GM12878 (cell line): ENCODE measurements around the gene KRTAP19-3. TPM values are rescaled to one million over a fixed set of nuclear protein-coding genes. Genes with fewer than 3 reads are reported as not detected.

Experiments
- ATAC-seq: fragments of 200-7000 bp; cut with Tn5 transposase; 3 replicates; pipeline ENCODE4 v1.9.1; 2020; ENCODE audit warnings: mild to moderate bottlenecking, moderate library complexity
- BruUV-seq: library from RNA; stranded (reverse); fragments of 400-500 nt; replicated peaks from 2 replicates; lab custom pipeline; 2021; lab: Mats Ljungman, UMichigan
- CTCF ChIA-PET: fragments of 300-600 bp; sonication (Branson Sonifier 250); formaldehyde crosslinking; extraction: SDS; loops from one replicate; lab custom pipeline; 2021; ENCODE audit warnings: inconsistent platforms; lab: Yijun Ruan, JAX
- POLR2A ChIA-PET: fragments of 350-600 bp; formaldehyde crosslinking; extraction: SDS; loops from one replicate; lab custom pipeline; 2021; ENCODE audit warnings: inconsistent platforms; lab: Charles Lee
- RAD21 ChIA-PET: fragments of 300-600 bp; sonication (Branson Sonifier 250); formaldehyde crosslinking; loops from one replicate; lab custom pipeline; 2023; ENCODE audit warnings: antibody characterized with exemption; ENCODE audit not compliant: unreplicated experiment; lab: Charles Lee
- SMC1A ChIA-PET: fragments of 300-600 bp; sonication (Branson Sonifier 250); formaldehyde crosslinking; loops from one replicate; lab custom pipeline; 2023; ENCODE audit not compliant: unreplicated experiment, uncharacterized antibody; lab: Charles Lee
- DNase-seq: peaks from one replicate; pipeline ENCODE4 v3.0.0-alpha.2; 2011; ENCODE audit warnings: low read depth, low spot score
- FAIRE-seq: peaks from 3 replicates; lab custom pipeline; 2011; peaks lifted over from hg19 to GRCh38; lab: Jason Lieb, UNC
- H2AFZ ChIP-seq: 2 replicates; pipeline ENCODE4 v1.6.0; 2011; ENCODE audit warnings: low read depth, low read length, control low read depth; ENCODE audit not compliant: control insufficient read depth
- H3K27ac ChIP-seq: 2 replicates; pipeline ENCODE4 v1.5.1; 2011; ENCODE audit warnings: control low read depth; ENCODE audit not compliant: control insufficient read depth, insufficient read depth
- H3K27me3 ChIP-seq, 2 experiments: replicated peaks in 1 of 2; 2 replicates each; pipeline versions ENCODE4 v1.6.0 to v1.6.1; 2011; ENCODE audit warnings: low read length in 1 of 2; ENCODE audit not compliant: control insufficient read depth in 2 of 2, insufficient read depth in 2 of 2
- H3K36me3 ChIP-seq, 2 experiments: 2 replicates each; pipeline ENCODE4 v1.5.1; 2011; ENCODE audit warnings: low read length in 1 of 2; ENCODE audit not compliant: control insufficient read depth in 2 of 2, insufficient read depth in 2 of 2
- H3K4me1 ChIP-seq: 2 replicates; pipeline ENCODE4 v1.6.1; 2011; ENCODE audit warnings: mild to moderate bottlenecking, low read length, moderate library complexity, mixed read lengths; ENCODE audit not compliant: control insufficient read depth, insufficient read depth
- H3K4me2 ChIP-seq: 2 replicates; pipeline ENCODE4 v1.6.0; 2011; ENCODE audit warnings: control low read depth; ENCODE audit not compliant: control insufficient read depth, insufficient read depth
- H3K4me3 ChIP-seq: fragments of 200-600 bp; sonication (generic); 2 replicates; pipeline ENCODE4 v1.5.1; 2016
- H3K79me2 ChIP-seq: 2 replicates; pipeline ENCODE4 v1.6.0; 2011; ENCODE audit warnings: low read length; ENCODE audit not compliant: control insufficient read depth, insufficient read depth
- H3K9ac ChIP-seq: 2 replicates; pipeline ENCODE4 v1.8.0; 2011; ENCODE audit warnings: low read length, control low read depth, mixed read lengths; ENCODE audit not compliant: control insufficient read depth, insufficient read depth
- H3K9me3 ChIP-seq: replicated peaks from 3 replicates; pipeline ENCODE4 v1.5.1; 2011; ENCODE audit warnings: mild to moderate bottlenecking, low read length; ENCODE audit not compliant: control insufficient read depth, insufficient read depth
- H4K20me1 ChIP-seq: 2 replicates; pipeline ENCODE4 v1.6.0; 2011; ENCODE audit not compliant: control insufficient read depth, insufficient read depth
- BHLHE40 ChIP-seq, 2 experiments: fragments of 450-650 bp in 1 of 2; IDR thresholded peaks; 2 replicates each; pipeline ENCODE4 v1.6.1; 2011 to 2017; ENCODE audit warnings: low read depth in 2 of 2, borderline replicate concordance in 1 of 2, improper control_type of control experiment in 1 of 2, low read length in 1 of 2, mild to moderate bottlenecking in 1 of 2
- CBFB ChIP-seq: IDR thresholded peaks from 2 replicates; pipeline ENCODE4 v1.6.1; 2016; ENCODE audit warnings: antibody characterized with exemption, low read depth
- CBX3 ChIP-seq: fragments of 200-600 bp; sonication (generic); IDR thresholded peaks from 2 replicates; pipeline ENCODE4 v1.6.1; 2016; ENCODE audit warnings: low read depth, borderline replicate concordance
- CREM ChIP-seq: IDR thresholded peaks from 2 replicates; pipeline ENCODE4 v1.6.1; 2014; ENCODE audit warnings: antibody characterized with exemption, low read depth
- FOXK2 ChIP-seq: fragments of 450-650 bp; IDR thresholded peaks from 2 replicates; pipeline ENCODE4 v1.6.1; 2017; ENCODE audit warnings: mild to moderate bottlenecking, moderate library complexity
- GATAD2B ChIP-seq: fragments of 450-650 bp; conservative IDR thresholded peaks from 2 replicates; pipeline ENCODE4 v1.6.1; 2017; ENCODE audit warnings: low read depth, mild to moderate bottlenecking, moderate library complexity
- JUND ChIP-seq: IDR thresholded peaks from 2 replicates; pipeline ENCODE4 v1.6.1; 2012; ENCODE audit warnings: low read depth, mild to moderate bottlenecking, low read length, improper control_type of control experiment, moderate library complexity
- PRDM15 ChIP-seq: fragments of 450-650 bp; formaldehyde crosslinking; IDR thresholded peaks from 2 replicates; pipeline ENCODE4 v1.4.0; 2020; ENCODE audit warnings: mild to moderate bottlenecking, moderate library complexity
- SMAD5 ChIP-seq: IDR thresholded peaks from 2 replicates; pipeline ENCODE4 v1.6.1; 2016; ENCODE audit warnings: antibody characterized with exemption, low read depth
- SREBF2 ChIP-seq: IDR thresholded peaks from 2 replicates; pipeline ENCODE4 v1.6.1; 2012; ENCODE audit warnings: mild to moderate bottlenecking, low read length
- YY1 ChIP-seq: IDR thresholded peaks from 2 replicates; pipeline ENCODE4 v1.6.1; 2011; ENCODE audit warnings: low read depth, mild to moderate bottlenecking, low read length
- WGBS: methylation state at CpG from one replicate; pipeline ENCODE4 v1.1.6; 2016; ENCODE audit warnings: low lambda C conversion rate; ENCODE audit not compliant: insufficient replicate concordance, insufficient coverage; ENCODE audit errors: missing lambda C conversion rate; 5-methylcytosine and 5-hydroxymethylcytosine counted together
- in situ Hi-C: fragments of 300-500 bp; cut with MboI; formaldehyde crosslinking; loops from 9 replicates; pipeline ENCODE4 v1.14.3; 2018; ENCODE audit warnings: mixed read lengths
- intact Hi-C: fragments of 100-400 bp; cut with micrococcal nuclease; formaldehyde crosslinking; loops from one replicate; pipeline ENCODE4 v1.14.2; 2022; ENCODE audit not compliant: unreplicated experiment
- polyA plus RNA-seq, 11 experiments: library from polyadenylated mRNA; depleted of rRNA in 4 of 11; unstranded in 6 of 11; stranded (reverse) in 5 of 11; fragments of >200 nt; fragmentation: Nextera tagmentation in 4 of 11; fragmentation: Illumina TruSeq in 1 of 11; extraction: Ambion mirVana in 4 of 11; extraction: Trizol in 1 of 11; gene quantifications; 1 replicate in 1 of 11; 2 replicates in 10 of 11; pipeline versions ENCODE4 v1.2.1 to v1.2.3, GENCODE V29; 2011 to 2016; ENCODE audit warnings: inconsistent platforms in 2 of 11, missing spikeins in 2 of 11, low read depth in 1 of 11
- total RNA-seq, 4 experiments: library from RNA; depleted of rRNA in 3 of 4; stranded (reverse); fragments of >200 nt in 3 of 4; fragmentation: Illumina TruSeq in 1 of 4; extraction: Trizol in 1 of 4; gene quantifications; 2 replicates each; pipeline versions ENCODE4 v1.2.1 to v1.2.3, GENCODE V29; 2013 to 2021

Gene KRTAP19-3
- total and polyA plus RNA-seq, 10 of the 15 experiments (the other 5 are each of a cell fraction or from before 2014, with no cell fraction given): not detected

GRCh38 chr21:30518876-30519275, 27.1 kb upstream of the KRTAP19-3 start:
- no peak for ATAC-seq
- FAIRE-seq: no peak
- WGBS: 24% methylated on average over 1 of the region's 1 CpG

More at GRCh38 chr21:30518876-30519275, 27.1 kb upstream of the KRTAP19-3 start:
- SMC1A ChIA-PET: no interaction called here
- Histone ChIP-seq H2AFZ (no peak overlapping the region), H3K27ac (no peak overlapping the region), H3K4me3 (no peak overlapping the region), H3K79me2 (no peaks in the 10 kb centered on the region), H3K9me3 (no peaks in the 10 kb centered on the region), H3K27me3 (no peaks in the 10 kb centered on the region), H3K4me2 (no peak overlapping the region), H4K20me1 (no peaks in the 10 kb centered on the region), H3K4me1 (no peaks in the 10 kb centered on the region), H3K36me3 (no peaks in the 10 kb centered on the region), H3K9ac (no peak overlapping the region)
- in situ Hi-C loops (no loop called here), intact Hi-C loops (no loop called here)
- TF ChIP-seq FOXK2 (no peak), SREBF2 (no peak), BHLHE40 (IDR thresholded peaks at IDR 0.05; ENCODE audit: borderline replicate concordance in 1 of 2, low read depth in 2 of 2, low read length in 1 of 2) (no peak), CREM (no peak), JUND (no peak), SMAD5 (no peak), CBX3 (no peak), PRDM15 (no peak), YY1 (no peak), GATAD2B (no peak), CBFB (no peak)
- CTCF ChIA-PET: no interaction called here
- RAD21 ChIA-PET: no interaction called here
- no peak for DNase-seq
- BruUV-seq: no TSS peak
- POLR2A ChIA-PET: no interaction called here
